ENCODE results near the gene BCKDK. TPM values are rescaled to one million over a fixed set of nuclear protein-coding genes. Genes with fewer than 3 reads are reported as not detected.

BCKDK gene
- total and polyA plus RNA-seq, 2 of the 13 experiments (the other 11 are each of a cell fraction or from before 2014, with no cell fraction given) = 24.9 to 42.6 TPM

DNA sequence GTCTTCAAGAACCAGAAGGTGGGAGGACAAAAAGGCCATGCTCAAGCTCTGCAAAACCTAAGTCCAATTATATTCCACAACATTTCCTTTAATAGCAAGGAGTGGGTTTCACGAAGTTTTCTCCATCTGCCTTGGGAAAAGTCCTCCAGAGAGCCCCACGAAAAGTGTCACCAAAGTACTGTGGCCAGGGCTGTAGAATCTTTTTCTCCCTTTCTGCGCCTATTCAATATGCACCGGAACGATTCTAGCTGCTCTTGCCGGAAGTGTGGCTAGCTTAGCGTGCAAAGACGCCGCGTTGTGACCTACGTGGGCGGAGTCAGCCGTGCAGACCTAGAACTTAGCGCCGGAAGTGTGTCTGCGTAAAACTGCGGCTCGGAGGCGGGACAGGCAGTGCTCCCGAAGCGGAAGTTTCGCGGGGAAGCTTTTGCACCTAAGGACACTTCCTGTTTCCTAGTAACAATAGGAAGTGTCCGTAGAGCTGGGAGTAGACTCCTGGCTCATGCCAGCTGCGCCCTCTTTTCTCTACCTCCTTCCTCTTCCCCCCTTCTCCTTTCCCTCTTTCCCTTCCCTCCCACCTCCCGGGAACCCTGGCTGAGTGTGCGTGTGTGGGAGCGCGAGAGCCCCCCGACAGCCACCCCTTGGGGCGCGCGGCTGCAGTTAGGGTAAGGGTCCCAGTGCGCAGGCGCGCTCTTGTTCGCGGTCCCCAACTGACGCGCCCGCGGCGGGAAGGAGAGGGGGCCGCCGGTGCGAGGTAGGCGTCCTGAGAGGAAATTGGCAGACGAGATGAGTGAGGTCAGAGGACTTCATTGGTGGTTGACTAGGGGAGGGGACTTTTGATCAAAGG lies 34.0 kb upstream of the BCKDK start, which contains the start of the genes ZNF646 and ZNF668 (continued):
- TF ChIP-seq FOXA1 (IDR thresholded peaks at IDR 0.05) (no peak), FOXA1 (CRISPR knock-in tag; IDR thresholded peaks at IDR 0.05) (peak; percentile 59), ZBTB26 (CRISPR knock-in tag; IDR thresholded peaks at IDR 0.05; ENCODE audit: borderline replicate concordance) (0 out of 2 replicates have a peak, but pooled peaks have one; percentile 64), ZFP36 (IDR thresholded peaks at IDR 0.05; ENCODE audit: borderline replicate concordance, low read depth, low read length, partially characterized antibody) (no peak), TOPORS (CRISPR knock-in tag; IDR thresholded peaks at IDR 0.05) (peak; percentile 35; the same call in 1 of the 2 replicates), ZNF207 (IDR thresholded peaks at IDR 0.05; ENCODE audit: borderline replicate concordance) (no peak), ELF4 (CRISPR knock-in tag; IDR thresholded peaks at IDR 0.05; ENCODE audit: borderline replicate concordance) (peak; percentile 90; the same call in 1 of the 2 replicates), RFX1 (IDR thresholded peaks at IDR 0.05) (peak; percentile 21; the same call in 1 of the 2 replicates), TP53 (CRISPR knock-in tag; conservative IDR thresholded peaks at IDR 0.05) (peak; percentile 60; the same call in 1 of the 2 replicates), RXRA (CRISPR knock-in tag; IDR thresholded peaks at IDR 0.05) (peak; percentile 58), STAG1 (CRISPR knock-in tag; IDR thresholded peaks at IDR 0.05) (peak; percentile 30), ZNF747 (CRISPR knock-in tag; IDR thresholded peaks at IDR 0.05; ENCODE audit: borderline replicate concordance) (peak; percentile 31; the same call in 1 of the 2 replicates), ZNF20 (CRISPR knock-in tag; IDR thresholded peaks at IDR 0.05) (no peak; the same call in 1 of the 2 replicates), CAMTA2 (CRISPR knock-in tag; IDR thresholded peaks at IDR 0.05; ENCODE audit: borderline replicate concordance) (peak; percentile 23; the same call in 1 of the 2 replicates), FOXO1 (CRISPR knock-in tag; IDR thresholded peaks at IDR 0.05) (peak; percentile 84), STAT5B (CRISPR knock-in tag; IDR thresholded peaks at IDR 0.05) (0 out of 2 replicates have a peak, but pooled peaks have one; percentile 67), SRSF1 (optimal IDR thresholded peaks at IDR 0.05; ENCODE audit: low read depth, low read length) (no peak)
- TF ChIP-seq, protein P1, sequence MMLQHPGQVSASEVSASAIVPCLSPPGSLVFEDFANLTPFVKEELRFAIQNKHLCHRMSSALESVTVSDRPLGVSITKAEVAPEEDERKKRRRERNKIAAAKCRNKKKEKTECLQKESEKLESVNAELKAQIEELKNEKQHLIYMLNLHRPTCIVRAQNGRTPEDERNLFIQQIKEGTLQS (CRISPR knock-in tag; IDR thresholded peaks at IDR 0.05) = no peak
- TF ChIP-seq, protein P2, sequence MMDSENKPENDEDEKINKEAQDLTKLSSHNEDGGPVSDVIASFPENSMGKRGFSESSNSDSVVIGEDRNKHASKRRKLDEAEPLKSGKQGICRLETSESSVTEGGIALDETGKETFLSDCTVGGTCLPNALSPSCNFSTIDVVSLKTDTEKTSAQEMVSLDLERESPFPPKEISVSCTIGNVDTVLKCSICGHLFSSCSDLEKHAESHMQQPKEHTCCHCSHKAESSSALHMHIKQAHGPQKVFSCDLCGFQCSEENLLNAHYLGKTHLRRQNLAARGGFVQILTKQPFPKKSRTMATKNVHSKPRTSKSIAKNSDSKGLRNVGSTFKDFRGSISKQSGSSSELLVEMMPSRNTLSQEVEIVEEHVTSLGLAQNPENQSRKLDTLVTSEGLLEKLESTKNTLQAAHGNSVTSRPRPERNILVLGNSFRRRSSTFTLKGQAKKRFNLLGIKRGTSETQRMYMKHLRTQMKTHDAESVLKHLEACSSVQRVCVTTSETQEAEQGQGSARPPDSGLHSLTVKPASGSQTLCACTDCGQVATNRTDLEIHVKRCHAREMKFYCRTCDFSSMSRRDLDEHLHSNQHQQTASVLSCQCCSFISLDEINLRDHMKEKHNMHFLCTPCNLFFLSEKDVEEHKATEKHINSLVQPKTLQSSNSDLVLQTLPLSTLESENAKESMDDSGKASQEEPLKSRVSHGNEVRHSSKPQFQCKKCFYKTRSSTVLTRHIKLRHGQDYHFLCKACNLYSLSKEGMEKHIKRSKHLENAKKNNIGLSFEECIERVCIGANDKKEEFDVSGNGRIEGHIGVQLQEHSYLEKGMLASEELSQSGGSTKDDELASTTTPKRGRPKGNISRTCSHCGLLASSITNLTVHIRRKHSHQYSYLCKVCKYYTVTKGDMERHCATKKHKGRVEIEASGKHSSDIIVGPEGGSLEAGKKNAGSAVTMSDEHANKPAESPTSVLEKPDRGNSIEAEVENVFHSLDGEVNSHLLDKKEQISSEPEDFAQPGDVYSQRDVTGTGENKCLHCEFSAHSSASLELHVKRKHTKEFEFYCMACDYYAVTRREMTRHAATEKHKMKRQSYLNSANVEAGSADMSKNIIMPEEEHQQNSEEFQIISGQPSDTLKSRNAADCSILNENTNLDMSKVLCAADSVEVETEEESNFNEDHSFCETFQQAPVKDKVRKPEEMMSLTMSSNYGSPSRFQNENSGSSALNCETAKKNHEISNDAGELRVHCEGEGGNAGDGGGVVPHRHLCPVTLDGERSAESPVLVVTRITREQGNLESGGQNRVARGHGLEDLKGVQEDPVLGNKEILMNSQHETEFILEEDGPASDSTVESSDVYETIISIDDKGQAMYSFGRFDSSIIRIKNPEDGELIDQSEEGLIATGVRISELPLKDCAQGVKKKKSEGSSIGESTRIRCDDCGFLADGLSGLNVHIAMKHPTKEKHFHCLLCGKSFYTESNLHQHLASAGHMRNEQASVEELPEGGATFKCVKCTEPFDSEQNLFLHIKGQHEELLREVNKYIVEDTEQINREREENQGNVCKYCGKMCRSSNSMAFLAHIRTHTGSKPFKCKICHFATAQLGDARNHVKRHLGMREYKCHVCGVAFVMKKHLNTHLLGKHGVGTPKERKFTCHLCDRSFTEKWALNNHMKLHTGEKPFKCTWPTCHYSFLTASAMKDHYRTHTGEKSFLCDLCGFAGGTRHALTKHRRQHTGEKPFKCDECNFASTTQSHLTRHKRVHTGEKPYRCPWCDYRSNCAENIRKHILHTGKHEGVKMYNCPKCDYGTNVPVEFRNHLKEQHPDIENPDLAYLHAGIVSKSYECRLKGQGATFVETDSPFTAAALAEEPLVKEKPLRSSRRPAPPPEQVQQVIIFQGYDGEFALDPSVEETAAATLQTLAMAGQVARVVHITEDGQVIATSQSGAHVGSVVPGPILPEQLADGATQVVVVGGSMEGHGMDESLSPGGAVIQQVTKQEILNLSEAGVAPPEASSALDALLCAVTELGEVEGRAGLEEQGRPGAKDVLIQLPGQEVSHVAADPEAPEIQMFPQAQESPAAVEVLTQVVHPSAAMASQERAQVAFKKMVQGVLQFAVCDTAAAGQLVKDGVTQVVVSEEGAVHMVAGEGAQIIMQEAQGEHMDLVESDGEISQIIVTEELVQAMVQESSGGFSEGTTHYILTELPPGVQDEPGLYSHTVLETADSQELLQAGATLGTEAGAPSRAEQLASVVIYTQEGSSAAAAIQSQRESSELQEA (CRISPR knock-in tag; IDR thresholded peaks at IDR 0.05; ENCODE audit: not compliant biosample characterization) = no peak
